GM19193 (cell line): ENCODE results near the gene EFNA3.

Experiments
- POLR2A ChIP-seq: IDR thresholded peaks from 4 replicates; pipeline ENCODE4 v1.6.1; 2011; ENCODE audit not compliant: insufficient read depth, insufficient read length; ENCODE audit errors: extremely low read depth

The EFNA3 gene, protein sequence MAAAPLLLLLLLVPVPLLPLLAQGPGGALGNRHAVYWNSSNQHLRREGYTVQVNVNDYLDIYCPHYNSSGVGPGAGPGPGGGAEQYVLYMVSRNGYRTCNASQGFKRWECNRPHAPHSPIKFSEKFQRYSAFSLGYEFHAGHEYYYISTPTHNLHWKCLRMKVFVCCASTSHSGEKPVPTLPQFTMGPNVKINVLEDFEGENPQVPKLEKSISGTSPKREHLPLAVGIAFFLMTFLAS

DNA sequence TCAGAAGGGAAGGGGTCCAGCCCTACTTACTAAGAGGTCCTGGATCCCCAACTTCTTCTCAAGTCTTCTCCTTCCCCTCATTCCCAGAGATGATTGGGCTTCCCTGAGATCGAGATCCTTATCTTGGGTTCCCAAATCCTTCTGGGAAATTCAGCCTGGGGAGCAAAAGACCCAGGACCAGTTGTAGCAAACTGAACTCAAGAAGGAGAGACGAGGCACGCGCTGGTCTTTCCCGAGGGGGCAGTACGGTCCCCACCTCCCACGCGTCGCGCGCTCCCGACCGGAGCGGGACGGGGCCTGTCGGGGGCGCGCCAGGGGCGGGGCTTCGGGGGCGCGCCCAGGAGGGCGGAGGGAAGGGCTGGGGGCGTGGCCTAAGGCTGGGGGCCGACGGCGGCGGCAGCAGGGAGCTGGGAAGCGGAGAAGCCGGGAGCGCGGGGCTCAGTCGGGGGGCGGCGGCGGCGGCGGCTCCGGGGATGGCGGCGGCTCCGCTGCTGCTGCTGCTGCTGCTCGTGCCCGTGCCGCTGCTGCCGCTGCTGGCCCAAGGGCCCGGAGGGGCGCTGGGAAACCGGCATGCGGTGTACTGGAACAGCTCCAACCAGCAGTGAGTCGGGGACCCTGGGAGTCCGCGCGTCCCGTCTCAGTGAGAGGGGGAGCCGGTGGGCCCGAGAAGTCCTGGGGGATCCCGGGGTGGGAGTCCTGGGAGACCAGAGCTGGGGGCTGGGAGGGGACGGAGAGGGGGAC lies at the start of gene EFNA3:
Gene EFNA3 (plus strand): TSS at position 369 of the 741 bp plus-strand sequence. CDS start 105 bp downstream, at position 474.
- no peak for TF ChIP-seq POLR2A

DNA sequence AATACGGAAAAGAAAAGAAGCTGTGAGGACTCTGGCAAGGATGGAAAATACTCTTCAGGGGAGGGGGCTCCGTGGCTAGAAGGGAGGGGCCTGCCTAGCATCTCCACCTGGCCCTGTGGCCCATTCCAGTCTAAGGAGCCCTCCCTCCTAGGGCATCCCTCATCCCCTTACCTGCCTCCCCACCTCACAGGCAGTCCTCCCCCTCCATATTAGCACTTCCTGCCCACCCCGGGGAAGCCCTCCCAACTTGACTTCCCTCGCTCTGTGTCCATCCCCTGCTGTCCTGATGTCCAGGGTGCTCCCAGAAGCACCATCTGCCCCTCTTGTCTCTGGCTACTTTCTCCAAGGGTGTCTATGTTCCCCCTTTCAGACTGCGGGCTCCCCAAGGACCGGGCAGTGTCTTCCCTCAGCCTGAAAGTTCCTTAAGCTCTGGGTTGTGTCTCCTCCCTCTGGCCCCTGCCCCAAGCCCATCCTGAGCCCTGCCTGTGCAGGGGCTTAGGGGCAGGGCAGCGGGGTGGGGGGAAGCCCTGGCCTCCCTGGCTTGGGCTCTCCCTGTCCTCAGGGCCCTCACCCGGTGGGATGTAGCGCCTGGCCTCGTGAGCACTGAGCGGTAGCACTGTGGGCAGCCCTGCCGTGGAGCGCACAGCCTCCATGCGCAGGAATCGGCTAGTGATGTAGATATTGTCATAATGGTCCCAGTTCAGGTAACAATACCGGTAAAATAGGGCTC lies 49.0 kb upstream of the EFNA3 start:
- no peak for TF ChIP-seq POLR2A

DNA sequence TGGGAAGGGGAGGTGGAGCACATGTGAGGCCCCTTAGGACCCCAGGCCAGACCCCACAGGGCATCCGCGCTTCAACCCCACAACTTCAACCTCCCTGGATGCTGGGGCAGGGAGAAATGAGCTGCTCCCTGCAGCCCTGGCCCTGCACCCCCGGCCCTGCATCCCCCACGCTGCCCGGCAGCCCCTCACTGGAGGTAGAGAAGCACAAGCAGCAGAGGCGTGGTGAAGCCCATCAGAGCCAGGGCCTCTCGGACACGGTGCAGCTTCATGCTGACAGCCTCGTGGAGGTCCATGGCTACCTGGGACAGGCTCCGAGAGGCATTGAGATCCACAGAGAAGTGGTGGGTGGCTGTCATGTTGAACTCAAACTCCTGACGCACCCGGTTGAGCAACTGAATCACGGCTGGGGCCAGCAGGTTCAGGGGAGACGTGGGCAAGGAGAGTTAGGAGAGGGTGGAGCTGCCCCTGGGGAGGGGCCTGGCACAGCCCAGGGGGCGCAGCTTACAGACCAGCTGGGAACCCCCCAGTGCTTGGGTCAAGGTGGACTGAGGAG lies 48.3 kb upstream of the EFNA3 start:
- TF ChIP-seq POLR2A, result no peak

DNA sequence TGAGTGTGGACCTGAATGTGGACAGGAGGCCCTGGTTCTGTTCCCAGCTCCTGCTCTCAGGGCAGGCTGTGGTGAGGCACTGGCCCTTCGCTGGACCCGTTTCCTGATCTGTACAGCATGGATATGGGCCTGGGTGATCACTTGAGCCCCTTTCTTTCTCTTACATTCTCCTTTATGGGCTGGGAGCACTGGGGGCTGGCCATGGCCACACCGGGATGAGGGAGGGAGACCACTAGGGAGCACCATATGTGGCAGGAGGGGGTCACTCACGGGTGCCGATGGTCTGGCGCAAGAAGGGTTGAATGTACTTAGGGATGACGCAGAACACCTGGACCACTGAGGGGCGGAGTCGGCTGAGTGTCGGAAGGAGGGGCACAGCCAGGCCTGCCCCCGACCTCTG lies 47.7 kb upstream of the EFNA3 start:
- TF ChIP-seq POLR2A, result no peak

DNA sequence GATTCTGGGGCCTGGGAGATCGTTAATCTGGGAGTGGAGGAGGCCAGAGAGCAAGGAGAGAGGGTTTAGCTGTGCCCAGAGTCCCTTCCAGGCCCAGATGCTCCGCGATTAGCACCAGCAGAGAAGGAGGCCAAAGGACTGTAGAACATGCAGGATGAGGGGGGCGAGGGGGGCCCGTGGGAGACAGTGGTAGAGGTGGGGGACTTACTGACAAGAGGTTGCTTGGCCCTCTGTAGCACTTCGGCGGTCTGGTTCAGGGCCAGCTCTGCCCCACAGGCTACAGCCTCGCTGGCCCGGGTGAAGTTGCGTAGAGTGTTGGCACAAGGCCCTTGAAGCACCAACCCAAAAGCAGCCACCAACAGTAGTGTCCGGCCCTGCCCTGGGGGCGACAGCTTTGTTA lies 45.8 kb upstream of the EFNA3 start:
- no peak for TF ChIP-seq POLR2A

DNA sequence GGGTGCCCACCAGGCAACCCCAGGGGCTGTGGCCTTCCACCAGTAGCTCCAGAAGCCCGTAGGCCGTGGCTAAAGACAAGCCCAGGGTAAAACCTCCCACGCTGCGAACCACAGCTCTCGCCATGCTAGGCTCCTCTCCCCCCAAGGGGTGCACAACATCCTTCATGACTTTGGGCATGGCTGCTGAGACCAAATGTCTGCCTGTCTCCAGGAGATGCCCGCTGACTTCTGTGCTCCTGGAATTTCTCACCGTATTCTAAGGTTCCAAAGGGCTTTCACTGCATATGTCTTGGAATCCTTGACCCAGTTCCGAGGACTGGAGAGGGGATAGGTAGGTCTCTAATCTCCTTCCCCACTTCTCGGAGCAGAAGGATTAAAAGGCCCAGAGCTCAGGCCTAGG lies 45.1 kb upstream of the EFNA3 start, which contains the start of the genes DCST1 and DCST2:
Gene DCST1 (plus strand): TSS at position 301 of the 400 bp plus-strand sequence. CDS start 213 bp downstream, outside the sequence.
Gene DCST2 (minus strand): TSS at position 258 of the 400 bp plus-strand sequence. CDS start 80 bp downstream, at position 178.
- no peak for TF ChIP-seq POLR2A

DNA sequence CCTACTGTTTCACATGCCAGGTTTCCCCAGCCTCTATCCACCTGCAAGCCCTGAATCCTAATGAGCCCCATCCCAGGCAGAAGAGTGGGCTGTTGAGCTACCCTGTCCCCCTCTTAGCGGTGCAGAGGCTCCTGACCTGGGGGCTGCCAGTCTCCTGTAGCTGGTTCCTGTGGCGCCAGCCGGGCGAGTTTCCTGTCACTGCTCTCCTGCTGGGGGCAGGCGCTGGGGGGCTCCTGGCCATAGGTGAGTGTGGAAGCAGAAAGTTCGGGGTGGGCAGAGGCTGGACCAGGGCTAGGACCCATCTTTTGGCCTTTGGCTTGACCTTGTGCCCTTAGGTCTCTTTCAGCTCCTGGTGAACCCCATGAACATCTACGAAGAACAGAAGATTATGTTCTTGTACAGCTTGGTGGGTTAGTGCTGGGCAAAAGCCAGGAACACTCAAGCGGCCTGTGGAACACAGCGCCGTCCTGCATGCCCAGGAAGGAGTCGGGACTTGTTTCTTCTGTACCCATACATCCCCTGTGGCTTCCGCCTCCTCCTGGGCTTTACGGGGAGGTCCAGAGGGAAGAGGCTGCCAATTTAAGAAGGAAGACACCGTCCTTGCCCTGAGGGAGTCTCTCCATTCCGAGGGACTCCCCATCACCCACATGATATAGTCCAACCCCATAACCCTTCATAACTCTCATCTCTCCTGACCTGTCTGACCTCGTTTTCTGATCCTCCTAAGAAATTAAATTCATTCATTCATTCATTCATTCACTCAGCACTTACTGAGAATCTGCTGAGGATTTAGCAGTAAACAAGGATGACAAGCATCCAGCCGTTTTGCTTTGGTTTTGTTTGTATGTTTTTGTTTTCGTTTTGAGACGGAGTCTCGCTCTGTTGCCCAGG lies 44.1 kb upstream of the EFNA3 start:
- no peak for TF ChIP-seq POLR2A

DNA sequence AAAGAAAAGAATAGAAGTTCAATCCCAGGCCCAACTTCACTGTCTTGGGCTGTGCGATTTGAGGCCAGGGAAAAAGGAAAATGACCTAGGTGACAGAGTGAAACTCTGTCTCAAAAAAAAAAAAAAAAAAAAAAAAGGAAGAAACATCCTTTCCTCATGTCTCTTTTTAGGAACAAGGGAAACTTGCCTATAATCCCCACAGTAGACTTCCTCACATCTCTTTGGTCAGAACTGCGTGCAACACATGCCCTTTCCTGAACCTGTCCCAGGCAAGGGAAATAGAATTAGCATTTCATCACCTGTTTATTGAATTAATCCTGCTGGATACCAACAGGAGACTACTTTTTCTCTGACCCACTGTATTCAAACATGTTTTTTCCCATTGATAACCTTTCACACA lies 42.7 kb upstream of the EFNA3 start:
- TF ChIP-seq POLR2A, result no peak

DNA sequence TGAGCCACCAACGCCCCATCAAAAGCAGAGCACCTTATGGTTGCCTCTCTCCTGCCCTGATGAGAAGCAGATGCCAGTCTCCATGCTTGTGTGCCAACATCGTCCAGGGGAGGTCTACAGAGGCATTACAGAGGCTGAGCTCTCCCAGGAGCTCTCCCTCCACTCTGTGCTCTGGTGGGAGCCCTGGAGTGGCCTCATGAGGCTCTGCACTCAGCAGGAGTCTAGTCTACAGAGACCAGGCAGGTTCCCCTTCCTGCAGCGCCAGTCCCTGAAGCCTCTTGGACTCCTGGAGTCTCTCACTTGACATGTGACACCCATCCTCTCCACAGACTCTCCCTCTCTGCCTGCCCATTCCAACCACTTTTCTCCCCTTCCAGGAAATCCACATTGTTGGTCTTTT lies 41.6 kb upstream of the EFNA3 start:
- no peak for TF ChIP-seq POLR2A

DNA sequence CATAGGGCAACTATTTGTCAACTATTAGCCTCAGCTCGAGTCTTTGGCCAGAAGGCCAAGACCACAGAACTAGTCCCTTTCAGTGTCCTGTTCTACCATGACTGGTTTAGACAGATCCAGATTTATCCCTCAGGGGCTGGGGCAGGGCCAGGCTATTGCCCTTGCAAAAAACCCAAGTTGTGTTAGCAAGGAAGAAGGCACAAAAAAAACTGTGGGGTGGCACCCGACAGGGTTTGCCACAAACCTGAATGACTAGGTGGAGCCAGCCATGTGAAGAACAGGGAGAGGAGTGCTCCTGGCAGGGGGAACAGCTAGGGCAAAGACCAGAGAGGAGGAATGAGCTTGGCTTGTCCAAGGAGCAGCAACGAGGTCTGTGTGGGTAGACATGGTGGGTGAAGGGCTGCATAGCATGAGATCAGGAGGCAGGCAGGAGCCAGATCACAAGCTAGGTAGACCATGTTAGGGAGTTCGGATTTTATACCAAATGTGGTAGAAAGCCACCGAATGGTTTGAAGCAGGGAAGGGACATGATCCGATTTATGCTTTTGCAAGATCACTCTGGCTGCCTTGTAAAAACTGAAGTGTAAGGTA lies 40.7 kb upstream of the EFNA3 start:
- TF ChIP-seq POLR2A, result no peak

DNA sequence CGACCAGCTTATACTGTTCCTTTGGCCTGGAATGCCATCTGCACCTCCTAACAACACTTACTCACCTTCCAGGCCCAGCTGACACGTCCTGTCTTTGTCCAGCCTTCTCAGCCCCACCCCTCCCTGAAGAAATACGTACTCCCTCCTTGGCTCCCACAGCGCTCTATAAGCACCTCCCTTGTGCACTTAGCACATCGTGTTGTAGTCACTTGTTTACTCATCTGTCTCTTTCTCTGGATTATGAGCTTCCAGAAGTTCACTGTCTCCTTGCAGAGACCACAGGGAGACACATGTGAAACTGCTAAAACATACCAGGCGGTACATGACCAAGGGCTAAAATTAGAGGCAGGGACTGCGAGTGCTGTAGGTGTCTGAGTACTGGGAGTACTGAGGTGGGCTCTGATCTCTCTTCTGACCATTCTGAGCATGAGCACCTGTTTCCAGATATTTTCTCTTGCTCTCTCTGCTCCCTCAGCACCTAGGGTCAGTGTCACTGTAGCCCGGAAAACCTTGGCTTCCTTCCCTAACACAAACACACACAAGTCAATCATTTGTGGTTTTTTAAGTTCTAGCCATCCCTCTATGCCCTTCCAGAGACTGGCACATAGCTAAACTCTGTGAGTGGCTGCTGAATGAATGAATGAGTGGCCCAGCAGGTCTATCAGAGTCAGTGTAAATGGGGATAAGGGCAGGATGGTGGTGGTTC lies 39.9 kb upstream of the EFNA3 start:
- no peak for TF ChIP-seq POLR2A

DNA sequence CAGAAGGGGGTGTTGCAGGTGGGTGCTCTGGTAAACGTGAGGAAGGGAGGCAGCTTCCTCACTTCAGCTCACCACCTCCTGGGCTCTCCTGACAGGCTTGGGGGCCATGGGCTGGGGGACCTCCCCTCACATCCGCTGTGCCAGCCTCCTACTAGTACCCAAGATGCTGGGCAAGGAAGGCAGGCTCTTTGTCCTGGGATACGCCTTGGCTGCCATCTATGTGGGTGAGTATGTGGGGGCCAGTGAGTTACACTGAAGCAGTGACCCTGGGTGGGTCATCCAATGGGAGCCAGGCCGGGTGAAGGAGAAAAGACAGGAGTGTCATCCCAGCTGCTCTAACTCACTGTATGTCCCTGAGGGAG lies 39.3 kb upstream of the EFNA3 start:
- no peak for TF ChIP-seq POLR2A

DNA sequence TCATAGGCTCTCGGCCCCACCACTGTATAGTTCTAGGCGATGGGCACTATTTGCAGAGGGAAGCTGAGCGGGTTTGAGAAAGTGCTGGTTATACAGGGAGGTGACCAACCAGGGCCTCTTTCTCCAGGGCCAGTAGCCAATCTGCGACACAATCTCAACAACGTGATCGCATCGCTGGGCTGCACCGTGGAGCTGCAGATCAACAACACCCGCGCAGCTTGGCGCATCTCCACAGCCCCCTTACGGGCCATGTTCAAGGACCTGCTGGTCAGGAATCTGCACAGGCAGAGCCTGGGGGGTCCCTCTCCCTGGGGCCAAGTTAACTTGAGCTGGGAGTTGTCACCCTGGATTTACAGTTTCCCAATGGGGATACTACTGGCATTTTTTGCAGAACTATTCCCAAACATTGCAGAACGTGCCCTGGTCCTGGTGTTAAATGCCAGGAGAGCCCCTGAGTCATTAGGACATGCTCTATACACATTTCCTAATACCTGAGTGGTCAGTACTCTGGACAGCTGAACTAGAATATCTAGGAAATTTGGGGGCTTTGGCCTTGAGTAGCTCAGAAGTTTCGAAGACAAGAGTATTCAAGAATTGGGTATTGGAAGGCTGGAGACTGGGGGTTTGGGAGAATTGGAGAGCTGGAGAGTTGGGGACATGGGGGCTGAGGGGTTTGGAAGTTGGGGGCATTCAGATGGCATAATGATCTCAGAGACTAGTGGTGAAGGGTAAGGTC lies 38.1 kb upstream of the EFNA3 start:
- TF ChIP-seq POLR2A, result no peak
